HCT116 (cell line): Measurements from ENCODE around the gene CPOX. TPM values are rescaled to one million over a fixed set of nuclear protein-coding genes. Genes with fewer than 3 reads are reported as not detected.

Source experiments
- ATAC-seq: fragments of 200-7000 bp; cut with Tn5 transposase; 2 replicates; pipeline ENCODE4 v1.9.1; 2020; ENCODE audit warnings: mild to moderate bottlenecking, moderate library complexity
- BruUV-seq: library from RNA; stranded (reverse); fragments of 400-500 nt; replicated peaks from 2 replicates; lab custom pipeline; 2021; lab: Mats Ljungman, UMichigan
- CTCF ChIA-PET: fragments of 300-600 bp; sonication (Branson Sonifier 250); formaldehyde crosslinking; loops from one replicate; lab custom pipeline; 2021; ENCODE audit warnings: antibody characterized with exemption; lab: Charles Lee
- POLR2A ChIA-PET: fragments of 300-600, 350-600 bp; sonication (Branson Sonifier 250); formaldehyde crosslinking; loops from one replicate; lab custom pipeline; 2021; ENCODE audit warnings: antibody characterized with exemption; lab: Charles Lee
- RAD21 ChIA-PET, 2 experiments: fragments of 300-600 bp; sonication (Branson Sonifier 250); formaldehyde crosslinking; loops; one replicate each; lab custom pipeline; 2023; ENCODE audit warnings: low total read pairs in 2 of 2; ENCODE audit not compliant: uncharacterized antibody in 2 of 2, unreplicated experiment in 2 of 2, low non-redundant PET in 1 of 2; lab: Charles Lee
- DNase-seq: peaks from one replicate; pipeline ENCODE4 v3.0.0-alpha.2; 2010; ENCODE audit warnings: low read depth, low spot score
- H2AFZ ChIP-seq: fragments of 200-600 bp; shearing (Covaris generic), sonication (generic); 2 replicates; pipeline ENCODE4 v1.6.1; 2017; ENCODE audit warnings: low read depth, mixed run types, mixed read lengths, antibody characterized with exemption, low read length; ENCODE audit not compliant: poor library complexity, severe bottlenecking
- H3K27ac ChIP-seq: 2 replicates; pipeline ENCODE4 v1.5.1; 2012; ENCODE audit warnings: low read depth, low read length
- H3K27me3 ChIP-seq: fragments of 200-600 bp; sonication (generic); 2 replicates; pipeline ENCODE4 v1.6.1; 2016; ENCODE audit warnings: mixed run types, low read length, mixed read lengths; ENCODE audit not compliant: insufficient read depth
- H3K36me3 ChIP-seq, 2 experiments: fragments of 200-500 bp in 1 of 2; fragments of 200-600 bp in 1 of 2; sonication (Bioruptor generic) in 1 of 2; sonication (generic) in 1 of 2; 2 replicates each; pipeline versions ENCODE4 v1.5.1 to v1.6.1; 2014 to 2016; ENCODE audit warnings: low read length in 2 of 2, inconsistent platforms in 1 of 2, mixed read lengths in 1 of 2, mixed run types in 1 of 2; ENCODE audit not compliant: insufficient read depth in 2 of 2, control insufficient read depth in 1 of 2
- H3K4me1 ChIP-seq, 2 experiments: fragments of 200-600 bp in 1 of 2; sonication (generic) in 1 of 2; 2 replicates each; pipeline versions ENCODE4 v1.5.1 to v1.6.1; 2012 to 2017; ENCODE audit warnings: low read length in 2 of 2, inconsistent platforms in 1 of 2, mild to moderate bottlenecking in 1 of 2, mixed read lengths in 1 of 2, mixed run types in 1 of 2, moderate library complexity in 1 of 2; ENCODE audit not compliant: insufficient read depth in 2 of 2, control insufficient read depth in 1 of 2
- H3K4me2 ChIP-seq: fragments of 200-600 bp; sonication (generic); 2 replicates; pipeline ENCODE4 v1.6.1; 2017; ENCODE audit warnings: mixed run types, low read length, mixed read lengths
- H3K4me3 ChIP-seq, 2 experiments: fragments of 200-600 bp in 1 of 2; sonication (generic) in 1 of 2; replicated peaks in 1 of 2; 2 replicates each; pipeline ENCODE4 v1.5.1; 2011 to 2016; ENCODE audit warnings: low read length in 2 of 2, control low read depth in 1 of 2, low read depth in 1 of 2, mild to moderate bottlenecking in 1 of 2, mixed read lengths in 1 of 2, mixed run types in 1 of 2
- H3K79me2 ChIP-seq: fragments of 200-600 bp; sonication (generic); 2 replicates; pipeline ENCODE4 v1.6.1; 2017; ENCODE audit warnings: mild to moderate bottlenecking, mixed run types, low read length, moderate library complexity, mixed read lengths; ENCODE audit not compliant: insufficient read depth
- H3K9ac ChIP-seq: fragments of 200-600 bp; sonication (generic); 2 replicates; pipeline ENCODE4 v1.6.1; 2016; ENCODE audit warnings: low read length, mixed read lengths
- H3K9me2 ChIP-seq: fragments of 200-600 bp; sonication (generic), shearing (Covaris generic); 2 replicates; pipeline ENCODE4 v1.6.1; 2017; ENCODE audit warnings: mixed run types, mild to moderate bottlenecking, moderate library complexity; ENCODE audit not compliant: insufficient read depth
- H3K9me3 ChIP-seq, 2 experiments: fragments of 200-500 bp in 1 of 2; fragments of 200-600 bp in 1 of 2; sonication (Bioruptor generic) in 1 of 2; sonication (generic) in 1 of 2; 2 replicates each; pipeline ENCODE4 v1.6.1; 2014 to 2017; ENCODE audit warnings: low read length in 2 of 2, mixed read lengths in 2 of 2, inconsistent platforms in 1 of 2, low read depth in 1 of 2, mild to moderate bottlenecking in 1 of 2, mixed run types in 1 of 2, moderate library complexity in 1 of 2; ENCODE audit not compliant: control insufficient read depth in 1 of 2, insufficient read depth in 1 of 2
- H4K20me1 ChIP-seq: fragments of 200-600 bp; sonication (generic), shearing (Covaris generic); 2 replicates; pipeline ENCODE4 v1.6.1; 2017; ENCODE audit warnings: mixed run types, mild to moderate bottlenecking, moderate library complexity; ENCODE audit not compliant: insufficient read depth
- CBX3 ChIP-seq: IDR thresholded peaks from 2 replicates; pipeline ENCODE4 v1.6.1; 2012; ENCODE audit warnings: low read depth
- CEBPB ChIP-seq: IDR thresholded peaks from 2 replicates; pipeline ENCODE4 v1.6.1; 2012; ENCODE audit warnings: low read depth
- CTCF ChIP-seq, 3 experiments: fragments of 200-600 bp in 1 of 3; sonication (generic) in 1 of 3; IDR thresholded peaks in 2 of 3; conservative IDR thresholded peaks in 1 of 3; 2 replicates each; pipeline ENCODE4 v1.5.1; 2012 to 2017; ENCODE audit warnings: low read depth in 2 of 3, low read length in 2 of 3, antibody characterized with exemption in 1 of 3, borderline replicate concordance in 1 of 3, control low read depth in 1 of 3, mild to moderate bottlenecking in 1 of 3, mixed read lengths in 1 of 3, mixed run types in 1 of 3, moderate library complexity in 1 of 3; ENCODE audit not compliant: insufficient read depth in 1 of 3
- EGR1 ChIP-seq: IDR thresholded peaks from 2 replicates; pipeline ENCODE4 v1.6.1; 2012; ENCODE audit warnings: low read depth
- EZH2 ChIP-seq: fragments of 200-600 bp; sonication (generic); IDR thresholded peaks from 2 replicates; pipeline ENCODE4 v1.6.1; 2017; ENCODE audit warnings: antibody characterized with exemption, mixed run types
- EZH2phosphoT487 ChIP-seq: fragments of 200-600 bp; IDR thresholded peaks from 2 replicates; pipeline ENCODE4 v1.6.1; 2018; ENCODE audit warnings: antibody characterized with exemption, borderline replicate concordance
- FOSL1 ChIP-seq: IDR thresholded peaks from 2 replicates; pipeline ENCODE4 v1.6.1; 2012; ENCODE audit warnings: low read depth
- JUND ChIP-seq: IDR thresholded peaks from 2 replicates; pipeline ENCODE4 v1.6.1; 2012
- POLR2A ChIP-seq: IDR thresholded peaks from 2 replicates; pipeline ENCODE4 v1.7.0; 2011; ENCODE audit warnings: borderline replicate concordance; ENCODE audit not compliant: insufficient read depth, insufficient read length; ENCODE audit errors: extremely low read depth
- RAD21 ChIP-seq: IDR thresholded peaks from 2 replicates; pipeline ENCODE4 v1.6.1; 2012; ENCODE audit warnings: low read depth, mild to moderate bottlenecking
- SRF ChIP-seq: IDR thresholded peaks from 2 replicates; pipeline ENCODE4 v1.6.1; 2012; ENCODE audit warnings: low read depth
- TCF7L2 ChIP-seq: IDR thresholded peaks from 2 replicates; pipeline ENCODE4 v1.7.0; 2011; ENCODE audit warnings: borderline replicate concordance, inconsistent platforms; ENCODE audit not compliant: insufficient read depth, insufficient read length; ENCODE audit errors: extremely low read depth
- YY1 ChIP-seq: IDR thresholded peaks from 2 replicates; pipeline ENCODE4 v1.6.1; 2011; ENCODE audit warnings: low read length, low read depth, moderate library complexity, mild to moderate bottlenecking; ENCODE audit not compliant: insufficient replicate concordance; ENCODE audit errors: extremely low read depth
- ZBTB33 ChIP-seq: IDR thresholded peaks from 2 replicates; pipeline ENCODE4 v1.6.1; 2011; ENCODE audit warnings: mild to moderate bottlenecking, low read length, moderate library complexity; ENCODE audit not compliant: insufficient replicate concordance; ENCODE audit errors: extremely low read depth
- ZFX ChIP-seq: fragments of 450-650 bp; IDR thresholded peaks from 2 replicates; pipeline ENCODE4 v1.6.1; 2017
- intact Hi-C: fragments of 100-400 bp; cut with micrococcal nuclease; formaldehyde crosslinking; loops from 2 replicates; pipeline ENCODE4 v1.10.0; 2022
- total RNA-seq: library from RNA; stranded (reverse); gene quantifications from one replicate; pipeline ENCODE4 v1.2.1, GENCODE V29; 2021; ENCODE audit not compliant: unreplicated experiment
- TF ChIP-seq, protein P1 (sequence below): IDR thresholded peaks from 2 replicates; pipeline ENCODE4 v1.6.1; 2012
- TF ChIP-seq, protein P2 (sequence below): IDR thresholded peaks from 2 replicates; pipeline ENCODE4 v1.6.1; 2012; ENCODE audit warnings: low read depth

CPOX gene
- total RNA-seq, 1 experiment from 2014 or later: 353 TPM

- TF ChIP-seq CTCF (IDR thresholded peaks at IDR 0.05 in 2 of 3, conservative IDR thresholded peaks at IDR 0.05 in 1 of 3; ENCODE audit: borderline replicate concordance in 1 of 3, insufficient read depth in 1 of 3, low read depth in 2 of 3, low read length in 2 of 3): no peak
- TF ChIP-seq YY1: no peak
- TF ChIP-seq JUND: no peak
- TF ChIP-seq ZBTB33: no peak
- no peak for TF ChIP-seq EGR1
- TF ChIP-seq CBX3: no peak
- no peak for TF ChIP-seq POLR2A
- no peak for TF ChIP-seq TCF7L2
- no peak for TF ChIP-seq SRF
- TF ChIP-seq FOSL1: no peak
- TF ChIP-seq ZFX: no peak
- no peak for TF ChIP-seq EZH2phosphoT487
- TF ChIP-seq RAD21: no peak
- TF ChIP-seq CEBPB: no peak
- TF ChIP-seq, protein P1, sequence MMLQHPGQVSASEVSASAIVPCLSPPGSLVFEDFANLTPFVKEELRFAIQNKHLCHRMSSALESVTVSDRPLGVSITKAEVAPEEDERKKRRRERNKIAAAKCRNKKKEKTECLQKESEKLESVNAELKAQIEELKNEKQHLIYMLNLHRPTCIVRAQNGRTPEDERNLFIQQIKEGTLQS: no peak
- no peak for TF ChIP-seq EZH2
- TF ChIP-seq, protein P2, sequence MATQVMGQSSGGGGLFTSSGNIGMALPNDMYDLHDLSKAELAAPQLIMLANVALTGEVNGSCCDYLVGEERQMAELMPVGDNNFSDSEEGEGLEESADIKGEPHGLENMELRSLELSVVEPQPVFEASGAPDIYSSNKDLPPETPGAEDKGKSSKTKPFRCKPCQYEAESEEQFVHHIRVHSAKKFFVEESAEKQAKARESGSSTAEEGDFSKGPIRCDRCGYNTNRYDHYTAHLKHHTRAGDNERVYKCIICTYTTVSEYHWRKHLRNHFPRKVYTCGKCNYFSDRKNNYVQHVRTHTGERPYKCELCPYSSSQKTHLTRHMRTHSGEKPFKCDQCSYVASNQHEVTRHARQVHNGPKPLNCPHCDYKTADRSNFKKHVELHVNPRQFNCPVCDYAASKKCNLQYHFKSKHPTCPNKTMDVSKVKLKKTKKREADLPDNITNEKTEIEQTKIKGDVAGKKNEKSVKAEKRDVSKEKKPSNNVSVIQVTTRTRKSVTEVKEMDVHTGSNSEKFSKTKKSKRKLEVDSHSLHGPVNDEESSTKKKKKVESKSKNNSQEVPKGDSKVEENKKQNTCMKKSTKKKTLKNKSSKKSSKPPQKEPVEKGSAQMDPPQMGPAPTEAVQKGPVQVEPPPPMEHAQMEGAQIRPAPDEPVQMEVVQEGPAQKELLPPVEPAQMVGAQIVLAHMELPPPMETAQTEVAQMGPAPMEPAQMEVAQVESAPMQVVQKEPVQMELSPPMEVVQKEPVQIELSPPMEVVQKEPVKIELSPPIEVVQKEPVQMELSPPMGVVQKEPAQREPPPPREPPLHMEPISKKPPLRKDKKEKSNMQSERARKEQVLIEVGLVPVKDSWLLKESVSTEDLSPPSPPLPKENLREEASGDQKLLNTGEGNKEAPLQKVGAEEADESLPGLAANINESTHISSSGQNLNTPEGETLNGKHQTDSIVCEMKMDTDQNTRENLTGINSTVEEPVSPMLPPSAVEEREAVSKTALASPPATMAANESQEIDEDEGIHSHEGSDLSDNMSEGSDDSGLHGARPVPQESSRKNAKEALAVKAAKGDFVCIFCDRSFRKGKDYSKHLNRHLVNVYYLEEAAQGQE: no peak
- DNase-seq: no peak
- BruUV-seq: no TSS peak
- H3K9ac ChIP-seq: peak overlapping the region; percentile 30
- H3K9me2 ChIP-seq: no peaks in the 10 kb centered on the region
- no peaks in the 10 kb centered on the region for H4K20me1 ChIP-seq
- peak overlapping the region; percentile 93 for H3K27ac ChIP-seq
- no peak overlapping the region for H2AFZ ChIP-seq
- peaks cover 84 to 97% of the 10 kb centered on the region in 2 experiments for H3K4me1 ChIP-seq
- no peaks in the 10 kb centered on the region for H3K9me3 ChIP-seq
- H3K36me3 ChIP-seq: peaks cover 66 to 74% of the 10 kb centered on the region in 2 experiments
- ATAC-seq: no peak
- ChIA-PET POLR2A (interaction anchor here (2.1 to 2.3 kb wide), 2 partner anchors 9 to 28 kb away, joined by 6 to 12 read pairs; partner anchors contain the start of gene CPOX), CTCF (interaction anchor here (1.0 kb wide), 1 partner anchor 240 kb away, joined by 4 read pairs; no protein-coding TSS in a partner anchor), RAD21 (no interaction called here)
- H3K79me2 ChIP-seq: peaks cover 99% of the 10 kb centered on the region
- H3K27me3 ChIP-seq: no peaks in the 10 kb centered on the region
- intact Hi-C loops: no loop called here
- H3K4me3 ChIP-seq: no peak overlapping the region
- H3K4me2 ChIP-seq: peak overlapping the region; percentile 53; the same call in 1 of the 2 replicates
Observed at GRCh38 chr3:98583766-98584165, 9.6 kb downstream of the CPOX start.
